HCT116 (cell line): ENCODE measurements around the gene PCDH9. TPM values are rescaled to one million over a fixed set of nuclear protein-coding genes. Genes with fewer than 3 reads are reported as not detected.

Experiments used
- ATAC-seq: fragments of 200-7000 bp; cut with Tn5 transposase; 2 replicates; pipeline ENCODE4 v1.9.1; 2020; ENCODE audit warnings: mild to moderate bottlenecking, moderate library complexity
- BruUV-seq: library from RNA; stranded (reverse); fragments of 400-500 nt; replicated peaks from 2 replicates; lab custom pipeline; 2021; lab: Mats Ljungman, UMichigan
- CTCF ChIA-PET: fragments of 300-600 bp; sonication (Branson Sonifier 250); formaldehyde crosslinking; loops from one replicate; lab custom pipeline; 2021; ENCODE audit warnings: antibody characterized with exemption; lab: Charles Lee
- POLR2A ChIA-PET: fragments of 300-600, 350-600 bp; sonication (Branson Sonifier 250); formaldehyde crosslinking; loops from one replicate; lab custom pipeline; 2021; ENCODE audit warnings: antibody characterized with exemption; lab: Charles Lee
- RAD21 ChIA-PET, 2 experiments: fragments of 300-600 bp; sonication (Branson Sonifier 250); formaldehyde crosslinking; loops; one replicate each; lab custom pipeline; 2023; ENCODE audit warnings: low total read pairs in 2 of 2; ENCODE audit not compliant: uncharacterized antibody in 2 of 2, unreplicated experiment in 2 of 2, low non-redundant PET in 1 of 2; lab: Charles Lee
- DNase-seq: peaks from one replicate; pipeline ENCODE4 v3.0.0-alpha.2; 2010; ENCODE audit warnings: low read depth, low spot score
- H2AFZ ChIP-seq: fragments of 200-600 bp; shearing (Covaris generic), sonication (generic); 2 replicates; pipeline ENCODE4 v1.6.1; 2017; ENCODE audit warnings: low read depth, mixed run types, mixed read lengths, antibody characterized with exemption, low read length; ENCODE audit not compliant: poor library complexity, severe bottlenecking
- H3K27ac ChIP-seq: 2 replicates; pipeline ENCODE4 v1.5.1; 2012; ENCODE audit warnings: low read depth, low read length
- H3K27me3 ChIP-seq: fragments of 200-600 bp; sonication (generic); 2 replicates; pipeline ENCODE4 v1.6.1; 2016; ENCODE audit warnings: mixed run types, low read length, mixed read lengths; ENCODE audit not compliant: insufficient read depth
- H3K36me3 ChIP-seq, 2 experiments: fragments of 200-500 bp in 1 of 2; fragments of 200-600 bp in 1 of 2; sonication (Bioruptor generic) in 1 of 2; sonication (generic) in 1 of 2; 2 replicates each; pipeline versions ENCODE4 v1.5.1 to v1.6.1; 2014 to 2016; ENCODE audit warnings: low read length in 2 of 2, inconsistent platforms in 1 of 2, mixed read lengths in 1 of 2, mixed run types in 1 of 2; ENCODE audit not compliant: insufficient read depth in 2 of 2, control insufficient read depth in 1 of 2
- H3K4me1 ChIP-seq, 2 experiments: fragments of 200-600 bp in 1 of 2; sonication (generic) in 1 of 2; 2 replicates each; pipeline versions ENCODE4 v1.5.1 to v1.6.1; 2012 to 2017; ENCODE audit warnings: low read length in 2 of 2, inconsistent platforms in 1 of 2, mild to moderate bottlenecking in 1 of 2, mixed read lengths in 1 of 2, mixed run types in 1 of 2, moderate library complexity in 1 of 2; ENCODE audit not compliant: insufficient read depth in 2 of 2, control insufficient read depth in 1 of 2
- H3K4me2 ChIP-seq: fragments of 200-600 bp; sonication (generic); 2 replicates; pipeline ENCODE4 v1.6.1; 2017; ENCODE audit warnings: mixed run types, low read length, mixed read lengths
- H3K4me3 ChIP-seq, 2 experiments: fragments of 200-600 bp in 1 of 2; sonication (generic) in 1 of 2; replicated peaks in 1 of 2; 2 replicates each; pipeline ENCODE4 v1.5.1; 2011 to 2016; ENCODE audit warnings: low read length in 2 of 2, control low read depth in 1 of 2, low read depth in 1 of 2, mild to moderate bottlenecking in 1 of 2, mixed read lengths in 1 of 2, mixed run types in 1 of 2
- H3K79me2 ChIP-seq: fragments of 200-600 bp; sonication (generic); 2 replicates; pipeline ENCODE4 v1.6.1; 2017; ENCODE audit warnings: mild to moderate bottlenecking, mixed run types, low read length, moderate library complexity, mixed read lengths; ENCODE audit not compliant: insufficient read depth
- H3K9ac ChIP-seq: fragments of 200-600 bp; sonication (generic); 2 replicates; pipeline ENCODE4 v1.6.1; 2016; ENCODE audit warnings: low read length, mixed read lengths
- H3K9me2 ChIP-seq: fragments of 200-600 bp; sonication (generic), shearing (Covaris generic); 2 replicates; pipeline ENCODE4 v1.6.1; 2017; ENCODE audit warnings: mixed run types, mild to moderate bottlenecking, moderate library complexity; ENCODE audit not compliant: insufficient read depth
- H3K9me3 ChIP-seq, 2 experiments: fragments of 200-500 bp in 1 of 2; fragments of 200-600 bp in 1 of 2; sonication (Bioruptor generic) in 1 of 2; sonication (generic) in 1 of 2; 2 replicates each; pipeline ENCODE4 v1.6.1; 2014 to 2017; ENCODE audit warnings: low read length in 2 of 2, mixed read lengths in 2 of 2, inconsistent platforms in 1 of 2, low read depth in 1 of 2, mild to moderate bottlenecking in 1 of 2, mixed run types in 1 of 2, moderate library complexity in 1 of 2; ENCODE audit not compliant: control insufficient read depth in 1 of 2, insufficient read depth in 1 of 2
- H4K20me1 ChIP-seq: fragments of 200-600 bp; sonication (generic), shearing (Covaris generic); 2 replicates; pipeline ENCODE4 v1.6.1; 2017; ENCODE audit warnings: mixed run types, mild to moderate bottlenecking, moderate library complexity; ENCODE audit not compliant: insufficient read depth
- CEBPB ChIP-seq: IDR thresholded peaks from 2 replicates; pipeline ENCODE4 v1.6.1; 2012; ENCODE audit warnings: low read depth
- EGR1 ChIP-seq: IDR thresholded peaks from 2 replicates; pipeline ENCODE4 v1.6.1; 2012; ENCODE audit warnings: low read depth
- EZH2 ChIP-seq: fragments of 200-600 bp; sonication (generic); IDR thresholded peaks from 2 replicates; pipeline ENCODE4 v1.6.1; 2017; ENCODE audit warnings: antibody characterized with exemption, mixed run types
- EZH2phosphoT487 ChIP-seq: fragments of 200-600 bp; IDR thresholded peaks from 2 replicates; pipeline ENCODE4 v1.6.1; 2018; ENCODE audit warnings: antibody characterized with exemption, borderline replicate concordance
- FOSL1 ChIP-seq: IDR thresholded peaks from 2 replicates; pipeline ENCODE4 v1.6.1; 2012; ENCODE audit warnings: low read depth
- JUND ChIP-seq: IDR thresholded peaks from 2 replicates; pipeline ENCODE4 v1.6.1; 2012
- POLR2A ChIP-seq: IDR thresholded peaks from 2 replicates; pipeline ENCODE4 v1.7.0; 2011; ENCODE audit warnings: borderline replicate concordance; ENCODE audit not compliant: insufficient read depth, insufficient read length; ENCODE audit errors: extremely low read depth
- SIN3A ChIP-seq: IDR thresholded peaks from 2 replicates; pipeline ENCODE4 v1.6.1; 2012; ENCODE audit warnings: low read depth
- SRF ChIP-seq: IDR thresholded peaks from 2 replicates; pipeline ENCODE4 v1.6.1; 2012; ENCODE audit warnings: low read depth
- TCF7L2 ChIP-seq: IDR thresholded peaks from 2 replicates; pipeline ENCODE4 v1.7.0; 2011; ENCODE audit warnings: borderline replicate concordance, inconsistent platforms; ENCODE audit not compliant: insufficient read depth, insufficient read length; ENCODE audit errors: extremely low read depth
- intact Hi-C: fragments of 100-400 bp; cut with micrococcal nuclease; formaldehyde crosslinking; loops from 2 replicates; pipeline ENCODE4 v1.10.0; 2022
- total RNA-seq: library from RNA; stranded (reverse); gene quantifications from one replicate; pipeline ENCODE4 v1.2.1, GENCODE V29; 2021; ENCODE audit not compliant: unreplicated experiment
- TF ChIP-seq, protein P1 (sequence below): IDR thresholded peaks from 2 replicates; pipeline ENCODE4 v1.6.1; 2011; ENCODE audit warnings: mild to moderate bottlenecking, low read length, moderate library complexity; ENCODE audit not compliant: insufficient replicate concordance; ENCODE audit errors: extremely low read depth
- TF ChIP-seq, protein P2 (sequence below), 3 experiments: fragments of 200-600 bp in 1 of 3; sonication (generic) in 1 of 3; IDR thresholded peaks in 2 of 3; conservative IDR thresholded peaks in 1 of 3; 2 replicates each; pipeline ENCODE4 v1.5.1; 2012 to 2017; ENCODE audit warnings: low read depth in 2 of 3, low read length in 2 of 3, antibody characterized with exemption in 1 of 3, borderline replicate concordance in 1 of 3, control low read depth in 1 of 3, mild to moderate bottlenecking in 1 of 3, mixed read lengths in 1 of 3, mixed run types in 1 of 3, moderate library complexity in 1 of 3; ENCODE audit not compliant: insufficient read depth in 1 of 3

Gene PCDH9
- total RNA-seq, 1 experiment from 2014 or later, result 0.02 TPM

DNA sequence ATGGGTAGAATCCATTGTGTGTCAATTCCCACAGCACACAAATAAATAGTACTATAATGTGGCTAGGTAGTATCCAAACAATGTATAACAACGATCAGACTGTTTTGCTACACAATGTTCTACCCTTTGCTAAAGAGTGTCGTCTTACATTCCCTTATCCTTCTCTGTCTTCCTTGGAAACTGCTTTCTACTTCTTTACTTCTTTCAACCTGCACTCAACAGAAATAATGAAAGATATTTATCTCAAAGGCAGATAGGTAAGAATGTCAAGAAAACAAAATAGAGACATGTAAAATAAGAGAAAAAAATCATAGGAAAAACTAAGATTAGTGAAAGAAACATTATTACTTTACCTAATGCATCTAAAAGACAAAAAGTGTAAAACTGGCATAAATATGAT lies 814.7 kb downstream of the PCDH9 start:
- ChIA-PET RAD21 (no interaction called here), CTCF (no interaction called here), POLR2A (no interaction called here)
- no peak overlapping the region for H3K27ac ChIP-seq
- intact Hi-C loops, result no loop called here
- no peak for DNase-seq
- no peaks in the 10 kb centered on the region for H3K9me2 ChIP-seq
- H3K36me3 ChIP-seq, result no peaks in the 10 kb centered on the region
- H3K27me3 ChIP-seq, result no peaks in the 10 kb centered on the region
- no TSS peak for BruUV-seq
- no peaks in the 10 kb centered on the region for H3K79me2 ChIP-seq
- no peaks in the 10 kb centered on the region for H4K20me1 ChIP-seq
- H3K4me1 ChIP-seq, result no peaks in the 10 kb centered on the region
- H3K9ac ChIP-seq, result no peak overlapping the region
- no peak overlapping the region for H3K4me2 ChIP-seq
- H2AFZ ChIP-seq, result no peak overlapping the region
- no peak overlapping the region for H3K4me3 ChIP-seq
- no peak for TF ChIP-seq FOSL1
- TF ChIP-seq, protein P1, sequence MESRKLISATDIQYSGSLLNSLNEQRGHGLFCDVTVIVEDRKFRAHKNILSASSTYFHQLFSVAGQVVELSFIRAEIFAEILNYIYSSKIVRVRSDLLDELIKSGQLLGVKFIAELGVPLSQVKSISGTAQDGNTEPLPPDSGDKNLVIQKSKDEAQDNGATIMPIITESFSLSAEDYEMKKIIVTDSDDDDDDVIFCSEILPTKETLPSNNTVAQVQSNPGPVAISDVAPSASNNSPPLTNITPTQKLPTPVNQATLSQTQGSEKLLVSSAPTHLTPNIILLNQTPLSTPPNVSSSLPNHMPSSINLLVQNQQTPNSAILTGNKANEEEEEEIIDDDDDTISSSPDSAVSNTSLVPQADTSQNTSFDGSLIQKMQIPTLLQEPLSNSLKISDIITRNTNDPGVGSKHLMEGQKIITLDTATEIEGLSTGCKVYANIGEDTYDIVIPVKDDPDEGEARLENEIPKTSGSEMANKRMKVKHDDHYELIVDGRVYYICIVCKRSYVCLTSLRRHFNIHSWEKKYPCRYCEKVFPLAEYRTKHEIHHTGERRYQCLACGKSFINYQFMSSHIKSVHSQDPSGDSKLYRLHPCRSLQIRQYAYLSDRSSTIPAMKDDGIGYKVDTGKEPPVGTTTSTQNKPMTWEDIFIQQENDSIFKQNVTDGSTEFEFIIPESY, result no peak
- TF ChIP-seq, all 23 proteins: peak for 0
- H3K9me3 ChIP-seq, result no peaks in the 10 kb centered on the region
- ATAC-seq, result no peak

DNA sequence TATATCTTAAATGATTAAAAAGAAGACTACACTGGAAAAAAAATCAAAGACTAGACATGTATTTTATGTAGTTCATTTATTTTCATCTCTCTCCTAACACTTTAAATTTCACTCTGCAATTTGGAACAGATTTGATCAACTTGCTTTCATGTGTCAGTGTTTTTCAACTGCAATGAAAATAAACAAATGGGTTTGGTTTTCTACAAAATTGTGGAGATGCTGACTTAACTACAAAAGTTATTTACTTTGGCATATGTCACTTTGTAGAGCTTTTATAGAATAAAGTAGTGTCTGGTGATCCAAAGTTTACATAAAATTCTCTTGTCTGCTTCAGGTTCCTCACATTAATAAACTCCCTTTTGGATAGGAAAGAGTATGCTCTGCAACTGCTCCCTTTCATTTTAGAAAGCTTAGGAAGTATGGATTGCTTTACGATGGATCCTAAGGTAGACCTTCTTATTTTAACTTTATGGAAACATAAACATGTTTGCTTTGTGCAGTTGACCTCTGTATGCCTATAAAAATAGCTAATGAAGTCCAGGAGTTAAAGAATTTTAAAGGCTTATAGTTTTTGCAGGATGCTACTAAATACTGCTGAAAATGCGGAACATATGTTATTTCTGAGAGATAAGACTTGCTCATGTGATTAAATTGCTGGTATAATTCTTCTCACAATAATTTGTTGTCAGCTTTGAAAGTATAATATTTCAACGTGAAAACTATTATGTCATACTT lies 815.9 kb downstream of the PCDH9 start:
- Histone ChIP-seq H3K9me2 (no peaks in the 10 kb centered on the region), H4K20me1 (no peaks in the 10 kb centered on the region), H3K4me3 (no peak overlapping the region), H3K9me3 (no peaks in the 10 kb centered on the region), H3K4me2 (no peak overlapping the region), H3K79me2 (no peaks in the 10 kb centered on the region), H3K27ac (no peak overlapping the region), H2AFZ (no peak overlapping the region), H3K4me1 (no peaks in the 10 kb centered on the region), H3K27me3 (no peaks in the 10 kb centered on the region), H3K9ac (no peak overlapping the region), H3K36me3 (no peaks in the 10 kb centered on the region)
- DNase-seq, result no peak
- no peak for ATAC-seq
- ChIA-PET RAD21 (no interaction called here), POLR2A (no interaction called here), CTCF (interaction anchor here (1.0 kb wide), 1 partner anchor 488 kb away, joined by 3 read pairs; no protein-coding TSS in a partner anchor)
- intact Hi-C loops, result no loop called here
- BruUV-seq, result no TSS peak
- TF ChIP-seq POLR2A, result no peak
- TF ChIP-seq, protein P2, sequence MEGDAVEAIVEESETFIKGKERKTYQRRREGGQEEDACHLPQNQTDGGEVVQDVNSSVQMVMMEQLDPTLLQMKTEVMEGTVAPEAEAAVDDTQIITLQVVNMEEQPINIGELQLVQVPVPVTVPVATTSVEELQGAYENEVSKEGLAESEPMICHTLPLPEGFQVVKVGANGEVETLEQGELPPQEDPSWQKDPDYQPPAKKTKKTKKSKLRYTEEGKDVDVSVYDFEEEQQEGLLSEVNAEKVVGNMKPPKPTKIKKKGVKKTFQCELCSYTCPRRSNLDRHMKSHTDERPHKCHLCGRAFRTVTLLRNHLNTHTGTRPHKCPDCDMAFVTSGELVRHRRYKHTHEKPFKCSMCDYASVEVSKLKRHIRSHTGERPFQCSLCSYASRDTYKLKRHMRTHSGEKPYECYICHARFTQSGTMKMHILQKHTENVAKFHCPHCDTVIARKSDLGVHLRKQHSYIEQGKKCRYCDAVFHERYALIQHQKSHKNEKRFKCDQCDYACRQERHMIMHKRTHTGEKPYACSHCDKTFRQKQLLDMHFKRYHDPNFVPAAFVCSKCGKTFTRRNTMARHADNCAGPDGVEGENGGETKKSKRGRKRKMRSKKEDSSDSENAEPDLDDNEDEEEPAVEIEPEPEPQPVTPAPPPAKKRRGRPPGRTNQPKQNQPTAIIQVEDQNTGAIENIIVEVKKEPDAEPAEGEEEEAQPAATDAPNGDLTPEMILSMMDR (IDR thresholded peaks at IDR 0.05 in 2 of 3, conservative IDR thresholded peaks at IDR 0.05 in 1 of 3; ENCODE audit: borderline replicate concordance in 1 of 3, insufficient read depth in 1 of 3, low read depth in 2 of 3, low read length in 2 of 3), result no peak
- TF ChIP-seq EGR1, result no peak
- no peak for TF ChIP-seq SIN3A
- no peak for TF ChIP-seq JUND
- no peak for TF ChIP-seq EZH2phosphoT487
- TF ChIP-seq FOSL1, result no peak
- TF ChIP-seq CEBPB, result no peak
- TF ChIP-seq TCF7L2, result no peak
- no peak for TF ChIP-seq EZH2
- TF ChIP-seq SRF, result no peak
